ENCODE measurements around the gene SIPA1.

DNA sequence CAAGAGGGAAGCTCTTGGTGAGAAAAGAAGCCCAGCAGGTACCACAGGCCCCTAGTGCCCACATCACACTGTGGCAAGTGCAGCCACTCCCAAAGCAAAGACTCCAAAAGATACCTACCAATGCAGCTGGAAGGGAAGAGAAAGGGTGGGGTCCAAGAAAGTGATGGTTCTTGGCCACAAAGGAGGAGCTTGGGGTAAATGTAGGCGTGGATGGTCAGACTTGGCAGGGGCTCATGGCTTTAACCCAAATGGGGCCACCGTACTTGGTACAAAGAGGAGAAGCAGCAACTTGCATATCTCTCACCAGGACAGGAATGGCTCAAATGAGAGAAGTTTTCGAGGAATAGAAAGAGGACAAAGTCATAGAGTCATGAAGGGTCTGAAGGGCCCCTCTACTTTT is 28.7 kb upstream of the SIPA1 start:
- TF ChIP-seq, protein P1, sequence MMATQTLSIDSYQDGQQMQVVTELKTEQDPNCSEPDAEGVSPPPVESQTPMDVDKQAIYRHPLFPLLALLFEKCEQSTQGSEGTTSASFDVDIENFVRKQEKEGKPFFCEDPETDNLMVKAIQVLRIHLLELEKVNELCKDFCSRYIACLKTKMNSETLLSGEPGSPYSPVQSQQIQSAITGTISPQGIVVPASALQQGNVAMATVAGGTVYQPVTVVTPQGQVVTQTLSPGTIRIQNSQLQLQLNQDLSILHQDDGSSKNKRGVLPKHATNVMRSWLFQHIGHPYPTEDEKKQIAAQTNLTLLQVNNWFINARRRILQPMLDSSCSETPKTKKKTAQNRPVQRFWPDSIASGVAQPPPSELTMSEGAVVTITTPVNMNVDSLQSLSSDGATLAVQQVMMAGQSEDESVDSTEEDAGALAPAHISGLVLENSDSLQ (IDR thresholded peaks at IDR 0.05): no peak
- TF ChIP-seq BHLHE40 (IDR thresholded peaks at IDR 0.05; ENCODE audit: borderline replicate concordance) (no peak), LEF1 (IDR thresholded peaks at IDR 0.05; ENCODE audit: borderline replicate concordance) (no peak), ARNT (IDR thresholded peaks at IDR 0.05) (no peak)

All from HEK293T (cell line).